Activated CD4-positive, alpha-beta T cell treated with anti-CD3 and anti-CD28 coated beads, Interleukin-2, Interleukin-6, amounts not matched to agents 100 ng/mL and 50 ng/mL, durations not matched to agents 16 hours and 8 hours (primary cell): ENCODE data around the gene HCCS.
A peak's percentile ranks its signal among the peaks of the same experiment; 100 is the strongest.
"Not testable (repeated sequence)": the region's sequence is repeated elsewhere in the genome, so short reads cannot be mapped to it uniquely, and the experiment has no call there.

Experiments
- DNase-seq: peaks from one replicate; pipeline ENCODE4 v3.0.0-alpha.2; 2020

HCCS gene

GRCh38 chrX:11111037-11111851 is at the start of gene HCCS:
TSS of gene HCCS (plus strand) at chrX:11111332. CDS start at chrX:11112061, 729 bp downstream.
- DNase-seq = peak; percentile 87

DNA sequence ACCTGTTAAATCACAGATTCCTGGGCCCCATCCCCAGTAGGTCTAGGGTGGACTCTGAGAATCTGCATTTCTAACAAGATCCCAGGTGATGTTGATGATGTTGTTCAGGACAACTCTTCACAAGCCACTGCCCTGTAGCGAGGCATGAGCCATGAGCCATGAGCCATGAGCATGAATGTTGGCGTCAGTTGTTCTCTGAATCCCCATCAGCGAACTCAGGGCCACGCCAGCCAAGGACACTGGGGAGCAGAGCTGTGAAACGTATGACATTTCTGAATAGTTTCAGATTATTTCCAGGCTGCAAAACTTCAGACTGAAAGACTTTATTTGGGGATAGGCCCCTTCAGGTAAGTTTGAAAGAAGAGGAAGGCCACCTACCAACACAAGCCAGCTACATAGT is 46.9 kb upstream of the HCCS start:
- DNase-seq = no peak

DNA sequence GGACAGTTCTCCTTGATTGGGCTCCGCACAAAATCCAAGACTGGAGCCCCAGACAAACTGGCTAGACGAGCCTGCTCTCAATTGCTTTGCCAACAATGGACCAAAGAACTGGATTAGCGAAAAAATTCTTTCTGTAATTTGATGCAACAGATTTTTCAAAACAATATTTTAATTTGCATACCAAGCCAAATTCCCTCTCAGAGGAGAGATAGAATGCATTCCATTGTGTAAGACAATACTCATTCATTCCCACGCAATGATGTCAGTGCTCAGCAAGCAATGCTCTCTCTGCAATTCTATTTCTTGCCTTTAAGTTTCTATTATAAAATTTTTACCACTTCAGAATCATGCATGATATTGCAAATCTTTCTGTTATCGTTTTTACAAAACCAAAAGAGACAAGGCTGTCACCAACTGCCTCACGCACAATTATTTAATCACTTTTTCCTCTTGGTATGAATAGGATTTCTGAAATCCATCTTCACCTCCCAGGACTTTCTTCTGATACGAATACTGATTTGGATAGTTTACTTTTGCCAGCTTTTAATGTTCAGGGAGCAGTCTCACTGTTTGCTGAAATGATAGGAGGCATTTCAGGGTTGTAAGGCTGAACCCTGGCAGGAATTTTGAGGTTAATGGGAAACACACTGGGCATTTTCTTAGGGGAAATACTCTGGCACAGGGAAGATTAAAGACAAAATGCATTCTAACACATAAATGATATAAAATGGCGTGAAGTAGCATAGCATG is 46.1 kb upstream of the HCCS start:
- DNase-seq = no peak

GRCh38 chrX:11066812-11067211 is 44.3 kb upstream of the HCCS start:
- DNase-seq = no peak

DNA sequence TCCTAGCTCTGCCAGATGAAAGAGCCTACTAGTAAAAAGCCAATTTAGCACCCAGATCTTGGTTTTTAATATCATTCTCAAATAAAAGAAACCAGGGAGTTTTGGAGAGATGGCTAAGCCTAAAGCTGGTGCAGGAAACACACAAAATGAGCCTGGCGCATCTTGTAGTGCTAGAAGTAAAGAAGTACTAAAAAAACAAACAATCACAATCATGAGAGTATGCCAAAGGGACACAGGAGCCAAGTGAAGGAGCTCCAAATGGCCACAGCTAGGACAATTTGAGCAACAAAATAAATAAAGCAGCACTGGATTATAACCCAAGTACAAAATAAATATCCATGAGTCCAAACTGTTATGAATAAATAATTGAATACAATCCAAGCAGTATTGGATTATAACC is 37.8 kb upstream of the HCCS start:
- DNase-seq = no peak

GRCh38 chrX:11080741-11081305 is 30.3 kb upstream of the HCCS start:
- DNase-seq = no peak

DNA sequence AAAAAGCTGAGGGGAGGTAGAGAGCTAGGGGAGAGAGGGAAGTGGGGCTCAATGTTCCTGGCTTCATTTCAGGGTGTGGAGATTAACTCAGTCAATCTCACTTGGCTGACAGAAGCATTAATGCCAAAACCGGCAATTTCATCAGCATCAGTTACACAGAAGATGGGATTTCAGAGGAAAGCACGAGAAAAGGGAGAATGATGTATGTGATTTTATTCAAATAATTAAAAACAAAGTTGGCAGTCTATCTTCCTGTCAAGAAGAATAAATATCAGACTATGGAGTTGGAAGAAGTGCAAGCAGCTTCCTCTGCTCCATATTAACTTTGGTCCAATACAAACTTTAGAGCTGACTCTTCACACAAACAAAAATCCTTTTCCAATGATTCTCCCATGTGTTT is 29.6 kb upstream of the HCCS start:
- DNase-seq = no peak

GRCh38 chrX:11085305-11085704 is 25.8 kb upstream of the HCCS start:
- no peak for DNase-seq

- no peak for DNase-seq
These were observed 21.3 kb upstream of the HCCS start for GRCh38 chrX:11089802-11090201.

DNA sequence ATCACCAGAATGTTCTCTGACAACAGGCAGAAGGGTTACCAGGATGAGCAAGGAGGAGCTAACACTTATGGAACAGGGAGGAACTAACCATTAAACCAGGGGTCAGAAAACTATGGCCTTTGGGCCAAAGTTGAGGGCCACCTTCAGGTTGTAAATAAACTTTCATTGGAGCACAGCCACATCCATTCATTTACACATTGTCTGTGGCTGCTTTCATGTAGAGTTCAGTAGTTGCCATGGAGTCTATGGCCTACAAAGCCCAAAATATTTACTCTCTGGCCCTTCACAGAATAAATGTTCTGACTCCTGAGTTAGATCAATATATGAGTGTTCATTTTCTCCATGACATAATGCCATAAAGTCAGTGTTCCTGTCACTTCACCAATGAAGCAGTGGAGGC is 13.2 kb upstream of the HCCS start:
- no peak for DNase-seq

DNA sequence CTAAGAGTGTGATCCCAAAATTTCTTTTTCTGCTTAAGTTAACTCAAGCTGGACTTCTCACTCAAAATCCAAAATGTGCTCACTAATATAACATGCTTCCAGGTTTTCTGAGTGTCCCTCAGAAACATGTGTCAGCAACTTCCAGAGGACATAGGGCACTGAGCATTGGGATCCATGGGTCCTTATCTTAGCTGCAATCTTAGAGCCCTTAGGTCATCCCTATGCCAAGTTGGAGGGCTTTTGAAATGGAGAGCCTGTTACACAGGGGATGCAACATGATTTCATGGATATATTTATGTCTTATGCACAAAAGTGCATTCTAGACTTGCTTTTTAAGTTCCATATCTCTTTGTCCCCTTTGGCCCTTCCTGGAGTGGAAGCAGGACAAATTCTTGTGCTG is 11.7 kb upstream of the HCCS start:
- no peak for DNase-seq

DNA sequence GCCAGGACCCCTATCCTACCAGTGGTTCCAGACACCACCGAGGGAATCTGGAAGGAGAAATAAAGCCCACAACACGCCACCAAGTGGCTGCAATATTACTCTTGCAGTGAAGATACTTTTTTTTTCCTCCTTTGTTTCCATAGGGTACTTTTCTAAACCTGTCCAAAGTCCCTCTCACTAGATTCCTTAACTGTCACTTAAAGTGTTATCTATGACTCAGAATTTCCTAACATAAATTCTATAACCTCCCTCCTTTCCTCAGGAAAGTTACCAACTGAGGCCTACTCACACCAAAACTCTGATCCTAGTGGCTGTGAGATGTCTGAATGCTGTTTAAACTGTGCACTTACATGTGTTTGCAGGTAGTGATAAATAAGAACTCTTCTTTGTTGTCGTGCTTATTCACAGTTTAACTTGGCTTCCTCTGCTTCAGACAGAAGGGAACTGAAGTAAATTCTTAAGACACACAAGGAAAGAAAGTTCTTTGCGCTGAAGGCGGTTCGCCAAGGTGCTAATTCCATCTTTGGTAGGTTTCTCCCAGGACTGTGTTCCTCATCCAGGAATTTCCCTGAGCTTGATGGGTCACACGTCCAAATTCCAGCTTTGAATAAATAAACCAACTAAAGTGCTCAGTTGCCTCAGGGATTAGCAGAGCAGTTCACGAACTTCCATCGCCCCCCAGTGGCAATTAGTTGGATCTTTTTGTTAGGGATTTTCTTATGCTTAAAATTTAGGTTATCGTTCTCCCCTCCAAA is 10.7 kb upstream of the HCCS start:
- peak; percentile 7 for DNase-seq

GRCh38 chrX:11103006-11103405 is 8.1 kb upstream of the HCCS start:
- DNase-seq = peak; percentile 47

DNA sequence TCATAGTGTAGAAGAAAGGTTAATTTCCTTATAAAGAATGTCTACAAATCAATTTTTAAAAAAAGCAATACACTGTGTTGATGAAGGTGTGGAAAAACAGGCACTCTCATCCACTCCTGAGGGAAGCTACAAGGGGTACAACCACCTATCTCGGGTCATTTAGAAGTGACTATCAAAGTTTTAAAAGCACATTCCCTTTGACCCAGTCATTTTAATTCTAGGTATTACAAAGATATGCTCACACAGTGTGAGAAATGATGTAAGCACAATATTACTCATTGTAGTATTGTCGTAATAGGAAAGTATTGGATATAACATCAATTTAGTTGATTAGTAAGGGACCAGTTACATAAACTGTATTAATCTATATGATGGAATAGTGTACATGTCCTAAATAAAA is 7.4 kb upstream of the HCCS start:
- DNase-seq = peak; percentile 23

DNA sequence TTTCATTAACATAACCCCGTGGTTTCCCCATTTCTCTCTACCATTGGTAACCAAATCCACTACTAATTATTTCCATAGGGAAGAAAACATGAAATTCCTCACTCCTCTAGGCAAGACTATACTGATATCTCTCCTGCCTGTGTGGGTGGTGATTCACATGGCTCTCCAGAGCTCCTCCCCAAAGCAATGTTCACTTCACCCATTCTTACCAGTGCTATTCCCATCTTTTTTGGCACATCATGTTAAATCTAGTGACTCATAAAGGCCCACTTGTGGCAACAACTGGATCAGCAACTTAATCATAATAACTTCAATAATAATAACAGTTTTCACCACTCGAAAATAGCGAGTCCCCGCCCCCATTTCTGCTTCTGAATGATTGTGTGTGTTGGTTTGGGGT is 6.1 kb upstream of the HCCS start:
- DNase-seq = no peak

DNA sequence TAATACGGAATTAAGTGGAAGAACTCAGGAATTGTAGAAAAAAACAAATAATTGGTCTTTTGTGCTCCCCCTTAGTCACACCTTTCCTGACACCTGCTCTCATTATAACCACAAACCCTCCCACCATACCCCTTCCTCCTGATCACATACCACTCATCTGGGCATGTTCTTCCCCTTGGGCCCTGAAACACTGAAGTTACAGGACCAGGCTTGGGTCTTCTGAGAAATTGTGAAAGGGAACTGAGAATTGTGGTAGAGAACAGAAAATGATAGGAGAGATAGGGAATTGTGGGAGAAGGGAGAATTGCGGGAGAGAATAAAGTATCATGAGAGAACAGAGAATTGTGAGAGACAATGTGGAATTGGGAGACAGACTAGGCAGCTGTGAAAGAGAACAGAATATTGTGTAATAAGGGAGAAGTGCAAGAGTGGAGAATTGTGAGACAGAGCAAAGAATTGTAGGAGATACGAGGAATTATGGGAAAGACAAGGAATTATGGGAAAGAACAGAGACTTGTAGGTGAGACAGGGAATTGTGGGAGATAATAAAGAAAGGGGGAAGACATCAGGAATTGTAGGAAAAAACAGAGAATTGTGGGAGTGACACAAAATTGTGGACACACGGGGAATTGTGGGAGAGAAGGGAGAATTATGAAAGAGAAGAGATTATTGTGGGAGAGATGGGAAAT is 2.7 kb upstream of the HCCS start:
- no peak for DNase-seq

DNA sequence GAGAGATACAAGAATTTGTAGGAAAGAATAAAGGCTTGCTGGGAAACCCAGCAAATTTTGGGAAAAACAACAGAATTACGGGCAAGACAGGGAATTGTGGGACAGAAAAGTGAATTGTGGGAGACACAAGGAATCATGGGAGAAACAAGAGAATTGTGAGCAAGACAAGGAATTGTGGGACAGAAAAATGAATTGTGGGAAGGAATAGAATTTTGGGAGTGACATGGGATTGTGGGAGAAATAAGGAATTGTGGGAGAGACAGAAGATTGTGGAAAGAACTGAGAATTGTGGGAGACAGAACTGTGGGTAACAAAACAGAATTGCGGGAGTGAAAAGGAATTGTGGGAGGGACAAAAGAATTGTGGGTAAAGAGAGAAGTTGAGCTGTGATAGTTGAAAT is 1.2 kb upstream of the HCCS start:
- DNase-seq = no peak

GRCh38 chrX:11111947-11112346 is 815 bp downstream of the HCCS start:
- no peak for DNase-seq

DNA sequence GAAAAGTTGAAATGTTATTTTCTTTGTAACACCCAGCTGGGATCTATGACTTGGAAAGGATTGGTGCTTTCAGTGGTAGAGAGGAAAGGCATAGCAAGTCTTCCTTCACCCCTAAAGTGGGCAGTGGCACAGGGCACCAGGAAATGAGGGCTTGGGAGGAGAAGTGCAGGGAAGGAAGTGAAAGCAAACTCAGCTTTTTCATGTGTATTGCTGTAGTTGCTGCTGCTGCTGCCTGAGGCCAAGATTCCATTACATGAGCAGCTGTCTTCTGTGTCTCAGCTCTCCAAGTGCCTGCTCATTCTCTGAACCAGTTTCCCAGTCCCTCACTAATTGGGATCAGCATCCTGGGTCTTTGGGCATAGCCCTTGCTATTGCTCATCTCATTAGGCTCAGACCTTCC is 2.6 kb downstream of the HCCS start:
- DNase-seq = no peak

GRCh38 chrX:11117745-11118144 is 6.6 kb downstream of the HCCS start:
- DNase-seq = no peak

GRCh38 chrX:11119313-11119943 is 8.3 kb downstream of the HCCS start:
- DNase-seq = no peak

- DNase-seq = not testable (repeated sequence)
These were observed 12.0 kb downstream of the HCCS start for GRCh38 chrX:11123087-11123486.
